Liver (tissue), 9 donors: Measurements from ENCODE around the gene SPEF1. TPM values are rescaled to one million over a fixed set of nuclear protein-coding genes. Genes with fewer than 3 reads are reported as not detected.

ENCODE experiments used
- DNase-seq: peaks from one replicate; pipeline ENCODE4 v3.0.0-alpha.2; 2017; ENCODE audit warnings: low spot score
- H3K27ac ChIP-seq, 2 donors: one replicate each; pipeline ENCODE4 v1.7.0; 2013; ENCODE audit warnings: inconsistent platforms in 2 of 2, low read length in 2 of 2, control low read depth in 1 of 2, low read depth in 1 of 2, mild to moderate bottlenecking in 1 of 2
- H3K27me3 ChIP-seq, 4 donors: one replicate each; pipeline versions ENCODE4 v1.6.1 to v1.7.0; 2013; ENCODE audit warnings: low read length in 3 of 4, inconsistent platforms in 1 of 4, mild to moderate bottlenecking in 1 of 4, moderate library complexity in 1 of 4; ENCODE audit not compliant: control insufficient read depth in 4 of 4, insufficient read depth in 4 of 4
- H3K36me3 ChIP-seq, 4 donors: one replicate each; pipeline versions ENCODE4 v1.6.1 to v1.7.0; 2013; ENCODE audit warnings: low read length in 3 of 4, mild to moderate bottlenecking in 3 of 4, low read depth in 1 of 4, moderate library complexity in 1 of 4; ENCODE audit not compliant: control insufficient read depth in 4 of 4, insufficient read depth in 3 of 4
- H3K4me1 ChIP-seq, 4 donors: one replicate each; pipeline versions ENCODE4 v1.6.1 to v1.7.0; 2013; ENCODE audit warnings: low read length in 3 of 4, mild to moderate bottlenecking in 3 of 4, moderate library complexity in 1 of 4; ENCODE audit not compliant: control insufficient read depth in 4 of 4, insufficient read depth in 4 of 4
- H3K4me3 ChIP-seq, 3 donors: one replicate each; pipeline versions ENCODE4 v1.6.1 to v1.7.0; 2013; ENCODE audit warnings: low read length in 3 of 3, control low read depth in 1 of 3, low read depth in 1 of 3, mild to moderate bottlenecking in 1 of 3
- H3K9ac ChIP-seq, 2 donors: one replicate each; pipeline ENCODE4 v1.7.0; 2013; ENCODE audit warnings: low read length in 2 of 2, mild to moderate bottlenecking in 2 of 2, moderate library complexity in 2 of 2, control low read depth in 1 of 2, low read depth in 1 of 2
- H3K9me3 ChIP-seq, 4 donors: one replicate each; pipeline versions ENCODE4 v1.6.1 to v1.7.0; 2013; ENCODE audit warnings: low read length in 3 of 4; ENCODE audit not compliant: control insufficient read depth in 4 of 4
- EGR1 ChIP-seq, 2 donors: IDR thresholded peaks; 2 replicates each; pipeline ENCODE4 v1.6.1; 2016 to 2018; ENCODE audit warnings: antibody characterized with exemption in 2 of 2, low read depth in 2 of 2
- FOXA1 ChIP-seq: IDR thresholded peaks from 2 replicates; pipeline ENCODE4 v1.6.1; 2016; ENCODE audit warnings: antibody characterized with exemption
- FOXA2 ChIP-seq: IDR thresholded peaks from 2 replicates; pipeline ENCODE4 v1.6.1; 2016; ENCODE audit warnings: antibody characterized with exemption
- GABPA ChIP-seq, 2 donors: IDR thresholded peaks in 1 of 2; conservative IDR thresholded peaks in 1 of 2; 2 replicates each; pipeline ENCODE4 v1.6.1; 2016; ENCODE audit warnings: antibody characterized with exemption in 2 of 2, mild to moderate bottlenecking in 1 of 2, moderate library complexity in 1 of 2
- HNF4A ChIP-seq, 2 donors: conservative IDR thresholded peaks; 2 replicates each; pipeline ENCODE4 v1.6.1; 2016; ENCODE audit warnings: antibody characterized with exemption in 2 of 2, mild to moderate bottlenecking in 2 of 2
- JUND ChIP-seq, 2 donors: IDR thresholded peaks; 2 replicates each; pipeline ENCODE4 v1.6.1; 2016; ENCODE audit warnings: antibody characterized with exemption in 2 of 2
- NR2F2 ChIP-seq: IDR thresholded peaks from 2 replicates; pipeline ENCODE4 v1.6.1; 2016; ENCODE audit warnings: antibody characterized with exemption
- RAD21 ChIP-seq, 2 donors: IDR thresholded peaks; 2 replicates each; pipeline ENCODE4 v1.6.1; 2016; ENCODE audit warnings: antibody characterized with exemption in 2 of 2, mild to moderate bottlenecking in 2 of 2
- REST ChIP-seq: IDR thresholded peaks from 2 replicates; pipeline ENCODE4 v1.6.1; 2016; ENCODE audit warnings: antibody characterized with exemption, mild to moderate bottlenecking
- RXRA ChIP-seq, 2 donors: IDR thresholded peaks; 2 replicates each; pipeline ENCODE4 v1.6.1; 2017 to 2018; ENCODE audit warnings: antibody characterized with exemption in 2 of 2, mild to moderate bottlenecking in 1 of 2
- SP1 ChIP-seq: IDR thresholded peaks from 2 replicates; pipeline ENCODE4 v1.6.1; 2018; ENCODE audit warnings: antibody characterized with exemption, mild to moderate bottlenecking
- YY1 ChIP-seq: IDR thresholded peaks from 2 replicates; pipeline ENCODE4 v1.6.1; 2016; ENCODE audit warnings: antibody characterized with exemption, mild to moderate bottlenecking
- WGBS: extraction: QIAGEN DNeasy Blood & Tissue Kit; methylation state at CpG from one replicate; pipeline ENCODE4 v1.1.7; 2013; 5-methylcytosine and 5-hydroxymethylcytosine counted together
- polyA plus RNA-seq, 2 donors: library from polyadenylated mRNA; stranded (reverse) in 1 of 2; unstranded in 1 of 2; fragments of 200-250 nt in 1 of 2; fragments of >200 nt in 1 of 2; fragmentation: Nextera tagmentation in 1 of 2; extraction: Ambion mirVana in 1 of 2; gene quantifications; one replicate each; pipeline versions ENCODE4 v1.2.1 to v1.2.3, GENCODE V29; 2013 to 2015
- total RNA-seq, 2 donors: library from RNA; depleted of rRNA; stranded (reverse); fragments of >200 nt; gene quantifications; one replicate each; pipeline ENCODE4 v1.2.3, GENCODE V29; 2014
- TF ChIP-seq, protein P1 (sequence below): IDR thresholded peaks from 2 replicates; pipeline ENCODE4 v1.6.1; 2016; ENCODE audit warnings: antibody characterized with exemption
- TF ChIP-seq, protein P2 (sequence below): fragments of 150-350 bp; IDR thresholded peaks from 2 replicates; pipeline ENCODE4 v1.5.1; 2017; ENCODE audit warnings: improper control_type of control experiment, low read depth, low read length; ENCODE audit not compliant: missing input control
- donor health status: healthy.
- donor health status: healthy.
- donor health status: healthy.
- donor health status: healthy.
- donor health status: healthy.

Gene SPEF1
- total and polyA plus RNA-seq, 4 donors, result not detected

GRCh38 chr20:3739926-3740451, 41.3 kb downstream of the SPEF1 start:
- Histone ChIP-seq H3K4me1 (peaks cover 5 to 12% (median 8%) of the 10 kb centered on the region in 4 donors), H3K9ac (no peak overlapping the region), H3K36me3 (no peaks in the 10 kb centered on the region), H3K27me3 (no peaks in the 10 kb centered on the region), H3K9me3 (no peaks in the 10 kb centered on the region), H3K4me3 (no peak overlapping the region), H3K27ac (no peak overlapping the region)
- no peak for DNase-seq
- TF ChIP-seq, protein P1, sequence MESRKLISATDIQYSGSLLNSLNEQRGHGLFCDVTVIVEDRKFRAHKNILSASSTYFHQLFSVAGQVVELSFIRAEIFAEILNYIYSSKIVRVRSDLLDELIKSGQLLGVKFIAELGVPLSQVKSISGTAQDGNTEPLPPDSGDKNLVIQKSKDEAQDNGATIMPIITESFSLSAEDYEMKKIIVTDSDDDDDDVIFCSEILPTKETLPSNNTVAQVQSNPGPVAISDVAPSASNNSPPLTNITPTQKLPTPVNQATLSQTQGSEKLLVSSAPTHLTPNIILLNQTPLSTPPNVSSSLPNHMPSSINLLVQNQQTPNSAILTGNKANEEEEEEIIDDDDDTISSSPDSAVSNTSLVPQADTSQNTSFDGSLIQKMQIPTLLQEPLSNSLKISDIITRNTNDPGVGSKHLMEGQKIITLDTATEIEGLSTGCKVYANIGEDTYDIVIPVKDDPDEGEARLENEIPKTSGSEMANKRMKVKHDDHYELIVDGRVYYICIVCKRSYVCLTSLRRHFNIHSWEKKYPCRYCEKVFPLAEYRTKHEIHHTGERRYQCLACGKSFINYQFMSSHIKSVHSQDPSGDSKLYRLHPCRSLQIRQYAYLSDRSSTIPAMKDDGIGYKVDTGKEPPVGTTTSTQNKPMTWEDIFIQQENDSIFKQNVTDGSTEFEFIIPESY, result no peak
- TF ChIP-seq GABPA (IDR thresholded peaks at IDR 0.05 in 1 of 2, conservative IDR thresholded peaks at IDR 0.05 in 1 of 2) (no peak), EGR1 (IDR thresholded peaks at IDR 0.05; ENCODE audit: low read depth in 2 of 2) (no peak)
- 89% methylated on average over 7 of the region's 7 CpGs for WGBS

GRCh38 chr20:3739054-3739925, 42.0 kb downstream of the SPEF1 start:
- H3K4me3 ChIP-seq, result no peak overlapping the region
- DNase-seq, result no peak
- no peak overlapping the region for H3K27ac ChIP-seq
- H3K27me3 ChIP-seq, result no peaks in the 10 kb centered on the region
- no peak for TF ChIP-seq RXRA (IDR thresholded peaks at IDR 0.05)
- H3K9ac ChIP-seq, result no peak overlapping the region
- H3K36me3 ChIP-seq, result no peaks in the 10 kb centered on the region
- 82% methylated on average over 19 of the region's 19 CpGs for WGBS
- H3K4me1 ChIP-seq, result peaks cover 5 to 12% (median 8%) of the 10 kb centered on the region in 4 donors
- no peaks in the 10 kb centered on the region for H3K9me3 ChIP-seq

- no peaks in the 10 kb centered on the region for H3K9me3 ChIP-seq
- 44% methylated on average over 11 of the region's 11 CpGs for WGBS
- no peak overlapping the region for H3K4me3 ChIP-seq
- DNase-seq, result no peak
- no peaks in the 10 kb centered on the region for H3K36me3 ChIP-seq
- no peak overlapping the region for H3K27ac ChIP-seq
- no peaks in the 10 kb centered on the region for H3K27me3 ChIP-seq
- no peak overlapping the region for H3K9ac ChIP-seq
- H3K4me1 ChIP-seq, result peaks cover 5 to 12% (median 8%) of the 10 kb centered on the region in 4 donors
- TF ChIP-seq RXRA (IDR thresholded peaks at IDR 0.05) (peak; percentile 76 to 82), YY1 (peak; percentile 24), HNF4A (conservative IDR thresholded peaks at IDR 0.05) (peak; percentile 64 to 68), GABPA (IDR thresholded peaks at IDR 0.05 in 1 of 2, conservative IDR thresholded peaks at IDR 0.05 in 1 of 2) (no peak), FOXA1 (no peak), SP1 (peak; percentile 8), REST (no peak), NR2F2 (no peak), RAD21 (IDR thresholded peaks at IDR 0.05) (no peak), FOXA2 (no peak), JUND (IDR thresholded peaks at IDR 0.05) (no peak)
- TF ChIP-seq, protein P2, sequence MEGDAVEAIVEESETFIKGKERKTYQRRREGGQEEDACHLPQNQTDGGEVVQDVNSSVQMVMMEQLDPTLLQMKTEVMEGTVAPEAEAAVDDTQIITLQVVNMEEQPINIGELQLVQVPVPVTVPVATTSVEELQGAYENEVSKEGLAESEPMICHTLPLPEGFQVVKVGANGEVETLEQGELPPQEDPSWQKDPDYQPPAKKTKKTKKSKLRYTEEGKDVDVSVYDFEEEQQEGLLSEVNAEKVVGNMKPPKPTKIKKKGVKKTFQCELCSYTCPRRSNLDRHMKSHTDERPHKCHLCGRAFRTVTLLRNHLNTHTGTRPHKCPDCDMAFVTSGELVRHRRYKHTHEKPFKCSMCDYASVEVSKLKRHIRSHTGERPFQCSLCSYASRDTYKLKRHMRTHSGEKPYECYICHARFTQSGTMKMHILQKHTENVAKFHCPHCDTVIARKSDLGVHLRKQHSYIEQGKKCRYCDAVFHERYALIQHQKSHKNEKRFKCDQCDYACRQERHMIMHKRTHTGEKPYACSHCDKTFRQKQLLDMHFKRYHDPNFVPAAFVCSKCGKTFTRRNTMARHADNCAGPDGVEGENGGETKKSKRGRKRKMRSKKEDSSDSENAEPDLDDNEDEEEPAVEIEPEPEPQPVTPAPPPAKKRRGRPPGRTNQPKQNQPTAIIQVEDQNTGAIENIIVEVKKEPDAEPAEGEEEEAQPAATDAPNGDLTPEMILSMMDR, result no peak
- TF ChIP-seq, protein P1, result no peak
These were observed 42.9 kb downstream of the SPEF1 start for GRCh38 chr20:3738111-3739053.
